Chondrocyte (in vitro differentiated cells): ENCODE data around the gene IRS2. TPM values are rescaled to one million over a fixed set of nuclear protein-coding genes. Genes with fewer than 3 reads are reported as not detected.

Experiments used
- DNase-seq: peaks from one replicate; pipeline ENCODE4 v3.0.0; 2021; ENCODE audit warnings: mixed read lengths, low spot score
- H3K27ac Mint-ChIP-seq: one replicate; pipeline ENCODE4 v1.8.0; 2021; ENCODE audit warnings: mild to moderate bottlenecking, moderate library complexity, mixed read lengths; ENCODE audit not compliant: unreplicated experiment
- H3K27me3 Mint-ChIP-seq: 2 replicates; pipeline ENCODE4 v1.8.0; 2021; ENCODE audit warnings: low read depth, mixed read lengths
- H3K36me3 Mint-ChIP-seq: 2 replicates; pipeline ENCODE4 v1.8.0; 2021; ENCODE audit warnings: low read depth, mixed read lengths
- H3K4me1 Mint-ChIP-seq: 2 replicates; pipeline ENCODE4 v1.8.0; 2021; ENCODE audit warnings: low read depth, mild to moderate bottlenecking, mixed read lengths
- H3K4me3 Mint-ChIP-seq: one replicate; pipeline ENCODE4 v1.8.0; 2021; ENCODE audit warnings: mild to moderate bottlenecking, moderate library complexity, mixed read lengths; ENCODE audit not compliant: unreplicated experiment
- H3K9me3 Mint-ChIP-seq: 2 replicates; pipeline ENCODE4 v1.8.0; 2021; ENCODE audit warnings: low read depth, mixed read lengths
- total RNA-seq: library from RNA; stranded (reverse); gene quantifications from 3 replicates; pipeline ENCODE4 v1.2.1, GENCODE V29; 2021
- TF ChIP-seq, protein P1 (sequence below): fragments of 200-600 bp; sonication (generic); IDR thresholded peaks from 2 replicates; pipeline ENCODE4 v1.5.0; 2021; ENCODE audit warnings: antibody characterized with exemption, mild to moderate bottlenecking, moderate library complexity

IRS2 gene
- total RNA-seq, 1 donor from 2014 or later: 42.9 TPM

GRCh38 chr13:109770436-109770835 is 15.9 kb downstream of the IRS2 start:
- peaks cover 19% of the 10 kb centered on the region for H3K36me3 Mint-ChIP-seq
- no peak overlapping the region for H3K4me3 Mint-ChIP-seq
- no peaks in the 10 kb centered on the region for H3K27me3 Mint-ChIP-seq
- no peak overlapping the region for H3K27ac Mint-ChIP-seq
- no peaks in the 10 kb centered on the region for H3K9me3 Mint-ChIP-seq
- no peak for DNase-seq
- H3K4me1 Mint-ChIP-seq: peaks cover 26% of the 10 kb centered on the region
- TF ChIP-seq, protein P1, sequence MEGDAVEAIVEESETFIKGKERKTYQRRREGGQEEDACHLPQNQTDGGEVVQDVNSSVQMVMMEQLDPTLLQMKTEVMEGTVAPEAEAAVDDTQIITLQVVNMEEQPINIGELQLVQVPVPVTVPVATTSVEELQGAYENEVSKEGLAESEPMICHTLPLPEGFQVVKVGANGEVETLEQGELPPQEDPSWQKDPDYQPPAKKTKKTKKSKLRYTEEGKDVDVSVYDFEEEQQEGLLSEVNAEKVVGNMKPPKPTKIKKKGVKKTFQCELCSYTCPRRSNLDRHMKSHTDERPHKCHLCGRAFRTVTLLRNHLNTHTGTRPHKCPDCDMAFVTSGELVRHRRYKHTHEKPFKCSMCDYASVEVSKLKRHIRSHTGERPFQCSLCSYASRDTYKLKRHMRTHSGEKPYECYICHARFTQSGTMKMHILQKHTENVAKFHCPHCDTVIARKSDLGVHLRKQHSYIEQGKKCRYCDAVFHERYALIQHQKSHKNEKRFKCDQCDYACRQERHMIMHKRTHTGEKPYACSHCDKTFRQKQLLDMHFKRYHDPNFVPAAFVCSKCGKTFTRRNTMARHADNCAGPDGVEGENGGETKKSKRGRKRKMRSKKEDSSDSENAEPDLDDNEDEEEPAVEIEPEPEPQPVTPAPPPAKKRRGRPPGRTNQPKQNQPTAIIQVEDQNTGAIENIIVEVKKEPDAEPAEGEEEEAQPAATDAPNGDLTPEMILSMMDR: no peak

- Mint-ChIP-seq H3K9me3 (no peaks in the 10 kb centered on the region), H3K4me3 (no peak overlapping the region), H3K4me1 (peaks cover 26% of the 10 kb centered on the region), H3K27me3 (no peaks in the 10 kb centered on the region), H3K27ac (no peak overlapping the region), H3K36me3 (peaks cover 19% of the 10 kb centered on the region)
- TF ChIP-seq, protein P1: no peak
- no peak for DNase-seq
Measured at GRCh38 chr13:109769921-109770320, 16.5 kb downstream of the IRS2 start.

DNA sequence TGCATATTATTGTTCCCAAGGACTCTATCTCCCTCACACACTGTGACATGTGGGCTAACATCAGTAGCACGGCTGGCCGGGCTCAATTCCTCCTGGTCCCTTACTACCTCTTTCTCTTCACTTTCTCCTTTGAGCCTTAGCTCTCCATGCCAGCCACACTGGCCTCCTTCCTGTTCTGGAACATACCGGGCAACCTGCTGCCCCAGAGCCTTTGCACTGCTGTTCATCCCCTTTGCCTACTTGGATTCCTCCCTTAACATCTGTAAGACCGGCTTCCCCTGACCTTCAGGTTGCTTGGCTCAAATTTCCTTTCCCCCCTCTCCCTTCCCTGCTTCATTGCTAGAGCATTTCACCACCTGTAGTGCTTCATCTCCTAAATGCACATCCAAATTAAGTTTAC is 17.1 kb downstream of the IRS2 start:
- no peak for DNase-seq
- Mint-ChIP-seq H3K4me1 (peaks cover 31% of the 10 kb centered on the region), H3K36me3 (peaks cover 19% of the 10 kb centered on the region), H3K27ac (peak overlapping the region; percentile 3), H3K9me3 (no peaks in the 10 kb centered on the region), H3K4me3 (no peak overlapping the region), H3K27me3 (no peaks in the 10 kb centered on the region)
- TF ChIP-seq, protein P1: no peak

DNA sequence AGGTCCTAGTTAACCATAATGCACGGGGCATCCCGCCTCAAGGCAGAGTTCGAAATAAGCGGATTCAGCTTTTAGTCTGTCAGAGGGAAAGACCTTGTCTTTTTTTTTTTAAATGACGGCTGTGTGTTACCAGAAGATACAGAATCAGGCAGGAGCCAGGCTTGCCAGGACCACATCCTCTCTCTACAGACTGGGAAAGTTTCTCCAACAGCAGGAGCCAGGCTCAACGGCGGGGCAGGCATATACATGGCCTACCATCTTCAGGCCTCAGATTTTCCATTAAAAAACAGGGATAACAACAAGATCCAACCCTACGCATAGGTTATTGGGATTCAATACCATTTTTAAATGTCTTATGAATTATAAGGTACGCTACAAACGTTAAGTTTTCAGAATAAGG is 17.8 kb downstream of the IRS2 start:
- Mint-ChIP-seq H3K9me3 (no peaks in the 10 kb centered on the region), H3K36me3 (peaks cover 15% of the 10 kb centered on the region), H3K4me3 (no peak overlapping the region), H3K27me3 (no peaks in the 10 kb centered on the region), H3K4me1 (peaks cover 29% of the 10 kb centered on the region), H3K27ac (no peak overlapping the region)
- no peak for DNase-seq
- TF ChIP-seq, protein P1: no peak

- no peak overlapping the region for H3K4me3 Mint-ChIP-seq
- H3K9me3 Mint-ChIP-seq: no peaks in the 10 kb centered on the region
- H3K4me1 Mint-ChIP-seq: peaks cover 26% of the 10 kb centered on the region
- no peaks in the 10 kb centered on the region for H3K27me3 Mint-ChIP-seq
- no peak overlapping the region for H3K27ac Mint-ChIP-seq
- no peak for DNase-seq
- TF ChIP-seq, protein P1: no peak
- peaks cover 12% of the 10 kb centered on the region for H3K36me3 Mint-ChIP-seq
Measured at GRCh38 chr13:109768176-109768575, 18.2 kb downstream of the IRS2 start.
